Measurements from ENCODE around the gene ZNF287.
"Not testable (repeated sequence)": the region's sequence is repeated elsewhere in the genome, so short reads cannot be mapped to it uniquely, and the experiment has no call there.

Gene ZNF287

GRCh38 chr17:16583781-16584180 is 14.8 kb upstream of the ZNF287 start:
- TF ChIP-seq POLR2AphosphoS5 (IDR thresholded peaks at IDR 0.05; ENCODE audit: borderline replicate concordance, low read depth, low read length) (no peak), FOXP2 (optimal IDR thresholded peaks at IDR 0.05; ENCODE audit: control extremely low read depth, extremely low read length, insufficient read depth) (no peak), EZH2 (IDR thresholded peaks at IDR 0.05) (no peak)
- no peak for DNase-seq (ENCODE audit: low read depth, low spot score)
- no peak overlapping the region for H3K9ac ChIP-seq (ENCODE audit: insufficient read length)
- H3K4me3 ChIP-seq, result peak overlapping the region; percentile 71
- no peaks in the 10 kb centered on the region for H3K36me3 ChIP-seq (ENCODE audit: insufficient read depth, low read length)
- no peaks in the 10 kb centered on the region for H3K9me3 ChIP-seq (ENCODE audit: low read depth, low read length)
- H3K27ac ChIP-seq, result no peak overlapping the region

GRCh38 chr17:16573466-16573865 is 4.5 kb upstream of the ZNF287 start:
- Histone ChIP-seq H3K4me3 (no peak overlapping the region), H3K9me3 (ENCODE audit: low read depth, low read length) (no peaks in the 10 kb centered on the region), H3K27ac (no peak overlapping the region), H3K36me3 (ENCODE audit: insufficient read depth, low read length) (no peaks in the 10 kb centered on the region), H3K9ac (ENCODE audit: insufficient read length) (no peak overlapping the region)
- DNase-seq (ENCODE audit: low read depth, low spot score), result no peak
- no peak for TF ChIP-seq EZH2 (IDR thresholded peaks at IDR 0.05)
- no peak for TF ChIP-seq FOXP2 (optimal IDR thresholded peaks at IDR 0.05; ENCODE audit: control extremely low read depth, extremely low read length, insufficient read depth)
- TF ChIP-seq POLR2AphosphoS5 (IDR thresholded peaks at IDR 0.05; ENCODE audit: borderline replicate concordance, low read depth, low read length), result no peak

GRCh38 chr17:16569358-16569712 is 331 bp upstream of the ZNF287 start:
- no peaks in the 10 kb centered on the region for H3K36me3 ChIP-seq (ENCODE audit: insufficient read depth, low read length)
- no peak overlapping the region for H3K9ac ChIP-seq (ENCODE audit: insufficient read length)
- TF ChIP-seq EZH2 (IDR thresholded peaks at IDR 0.05) (no peak), FOXP2 (optimal IDR thresholded peaks at IDR 0.05; ENCODE audit: control extremely low read depth, extremely low read length, insufficient read depth) (no peak), POLR2AphosphoS5 (IDR thresholded peaks at IDR 0.05; ENCODE audit: borderline replicate concordance, low read depth, low read length) (no peak)
- H3K27ac ChIP-seq, result no peak overlapping the region
- H3K4me3 ChIP-seq, result peak overlapping the region; percentile 87
- no peaks in the 10 kb centered on the region for H3K9me3 ChIP-seq (ENCODE audit: low read depth, low read length)
- DNase-seq (ENCODE audit: low read depth, low spot score), result no peak

GRCh38 chr17:16552637-16553045 is 16.4 kb downstream of the ZNF287 start:
- H3K9me3 ChIP-seq (ENCODE audit: low read depth, low read length), result no peaks in the 10 kb centered on the region
- no peak overlapping the region for H3K9ac ChIP-seq (ENCODE audit: insufficient read length)
- no peak for DNase-seq (ENCODE audit: low read depth, low spot score)
- H3K27ac ChIP-seq, result no peak overlapping the region
- H3K36me3 ChIP-seq (ENCODE audit: insufficient read depth, low read length), result peaks cover 7% of the 10 kb centered on the region
- TF ChIP-seq POLR2AphosphoS5 (IDR thresholded peaks at IDR 0.05; ENCODE audit: borderline replicate concordance, low read depth, low read length) (no peak), FOXP2 (optimal IDR thresholded peaks at IDR 0.05; ENCODE audit: control extremely low read depth, extremely low read length, insufficient read depth) (no peak), EZH2 (IDR thresholded peaks at IDR 0.05) (no peak)
- H3K4me3 ChIP-seq, result no peak overlapping the region

- no peak for DNase-seq (ENCODE audit: low read depth, low spot score)
- no peak overlapping the region for H3K9ac ChIP-seq (ENCODE audit: insufficient read length)
- no peaks in the 10 kb centered on the region for H3K9me3 ChIP-seq (ENCODE audit: low read depth, low read length)
Measured at GRCh38 chr17:16551878-16552636, 16.9 kb downstream of the ZNF287 start.

GRCh38 chr17:16537130-16537458 is 31.9 kb downstream of the ZNF287 start:
- Histone ChIP-seq H3K27ac (no peak overlapping the region), H3K9ac (ENCODE audit: insufficient read length) (no peak overlapping the region), H3K4me3 (no peak overlapping the region), H3K9me3 (ENCODE audit: low read depth, low read length) (no peaks in the 10 kb centered on the region), H3K36me3 (ENCODE audit: insufficient read depth, low read length) (no peaks in the 10 kb centered on the region)
- DNase-seq (ENCODE audit: low read depth, low spot score), result no peak
- TF ChIP-seq EZH2 (IDR thresholded peaks at IDR 0.05) (no peak), FOXP2 (optimal IDR thresholded peaks at IDR 0.05; ENCODE audit: control extremely low read depth, extremely low read length, insufficient read depth) (no peak), POLR2AphosphoS5 (IDR thresholded peaks at IDR 0.05; ENCODE audit: borderline replicate concordance, low read depth, low read length) (no peak)

More at GRCh38 chr17:16551878-16552636, 16.9 kb downstream of the ZNF287 start:
- Histone ChIP-seq H3K27ac (no peak overlapping the region), H3K4me3 (no peak overlapping the region), H3K36me3 (ENCODE audit: insufficient read depth, low read length) (peaks cover 7% of the 10 kb centered on the region)
- TF ChIP-seq FOXP2 (optimal IDR thresholded peaks at IDR 0.05; ENCODE audit: control extremely low read depth, extremely low read length, insufficient read depth), result no peak
- TF ChIP-seq POLR2AphosphoS5 (IDR thresholded peaks at IDR 0.05; ENCODE audit: borderline replicate concordance, low read depth, low read length), result no peak
- TF ChIP-seq EZH2 (IDR thresholded peaks at IDR 0.05), result no peak

- TF ChIP-seq FOXP2 (optimal IDR thresholded peaks at IDR 0.05; ENCODE audit: control extremely low read depth, extremely low read length, insufficient read depth) (no peak), POLR2AphosphoS5 (IDR thresholded peaks at IDR 0.05; ENCODE audit: borderline replicate concordance, low read depth, low read length) (no peak), EZH2 (IDR thresholded peaks at IDR 0.05) (no peak)
- no peak overlapping the region for H3K9ac ChIP-seq (ENCODE audit: insufficient read length)
- DNase-seq (ENCODE audit: low read depth, low spot score), result no peak
- no peaks in the 10 kb centered on the region for H3K9me3 ChIP-seq (ENCODE audit: low read depth, low read length)
- no peak overlapping the region for H3K4me3 ChIP-seq
- no peaks in the 10 kb centered on the region for H3K36me3 ChIP-seq (ENCODE audit: insufficient read depth, low read length)
- H3K27ac ChIP-seq, result no peak overlapping the region
Measured at GRCh38 chr17:16534236-16534635, 34.8 kb downstream of the ZNF287 start.

GRCh38 chr17:16529906-16530305 is 39.1 kb downstream of the ZNF287 start:
- Histone ChIP-seq H3K27ac (no peak overlapping the region), H3K36me3 (ENCODE audit: insufficient read depth, low read length) (no peaks in the 10 kb centered on the region), H3K9me3 (ENCODE audit: low read depth, low read length) (no peaks in the 10 kb centered on the region), H3K9ac (ENCODE audit: insufficient read length) (no peak overlapping the region), H3K4me3 (no peak overlapping the region)
- TF ChIP-seq POLR2AphosphoS5 (IDR thresholded peaks at IDR 0.05; ENCODE audit: borderline replicate concordance, low read depth, low read length), result no peak
- TF ChIP-seq EZH2 (IDR thresholded peaks at IDR 0.05), result no peak
- no peak for TF ChIP-seq FOXP2 (optimal IDR thresholded peaks at IDR 0.05; ENCODE audit: control extremely low read depth, extremely low read length, insufficient read depth)
- no peak for DNase-seq (ENCODE audit: low read depth, low spot score)

- Histone ChIP-seq H3K9ac (ENCODE audit: insufficient read length) (no peak overlapping the region), H3K27ac (no peak overlapping the region), H3K4me3 (no peak overlapping the region), H3K36me3 (ENCODE audit: insufficient read depth, low read length) (no peaks in the 10 kb centered on the region), H3K9me3 (ENCODE audit: low read depth, low read length) (no peaks in the 10 kb centered on the region)
- DNase-seq (ENCODE audit: low read depth, low spot score), result no peak
- TF ChIP-seq EZH2 (IDR thresholded peaks at IDR 0.05) (no peak), FOXP2 (optimal IDR thresholded peaks at IDR 0.05; ENCODE audit: control extremely low read depth, extremely low read length, insufficient read depth) (no peak), POLR2AphosphoS5 (IDR thresholded peaks at IDR 0.05; ENCODE audit: borderline replicate concordance, low read depth, low read length) (no peak)
Measured at GRCh38 chr17:16527298-16527697, 41.7 kb downstream of the ZNF287 start.

- not testable (repeated sequence) for H3K36me3 ChIP-seq (ENCODE audit: insufficient read depth, low read length); H3K9ac ChIP-seq (ENCODE audit: insufficient read length); H3K4me3 ChIP-seq; H3K27ac ChIP-seq; H3K9me3 ChIP-seq (ENCODE audit: low read depth, low read length); DNase-seq (ENCODE audit: low read depth, low spot score)
Measured at GRCh38 chr17:16525556-16525955, 43.4 kb downstream of the ZNF287 start.

Measured in SK-N-MC (cell line).